NCI-H2196 (cell line): ENCODE results near the gene CXCL1.
"Not testable (repeated sequence)": the region's sequence is repeated elsewhere in the genome, so short reads cannot be mapped to it uniquely, and the experiment has no call there.

Source experiments
- DNase-seq: peaks from one replicate; lab custom pipeline; 2025; ENCODE audit not compliant: unreplicated experiment; lab: John Stamatoyannopoulos, UW

The CXCL1 gene

DNA sequence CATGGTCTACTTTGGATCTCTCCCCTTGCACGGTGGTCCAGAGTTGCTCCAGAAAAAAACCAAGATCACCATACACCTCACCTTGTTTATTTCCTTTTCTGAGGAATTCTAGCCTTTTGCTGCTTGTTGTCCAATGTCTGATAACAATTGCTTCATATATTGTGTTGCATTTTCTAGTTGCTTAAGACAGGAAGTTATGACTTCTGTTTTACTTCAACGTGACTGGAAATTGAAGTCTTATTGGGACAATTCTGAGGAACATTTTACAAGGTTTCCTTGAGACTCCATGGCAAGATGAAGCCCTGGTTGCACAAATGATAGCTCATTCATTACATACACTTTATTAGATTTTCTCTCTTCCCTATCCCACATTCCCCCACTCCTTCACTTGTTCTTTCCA lies 5.2 kb downstream of the CXCL1 start:
- no peak for DNase-seq

DNA sequence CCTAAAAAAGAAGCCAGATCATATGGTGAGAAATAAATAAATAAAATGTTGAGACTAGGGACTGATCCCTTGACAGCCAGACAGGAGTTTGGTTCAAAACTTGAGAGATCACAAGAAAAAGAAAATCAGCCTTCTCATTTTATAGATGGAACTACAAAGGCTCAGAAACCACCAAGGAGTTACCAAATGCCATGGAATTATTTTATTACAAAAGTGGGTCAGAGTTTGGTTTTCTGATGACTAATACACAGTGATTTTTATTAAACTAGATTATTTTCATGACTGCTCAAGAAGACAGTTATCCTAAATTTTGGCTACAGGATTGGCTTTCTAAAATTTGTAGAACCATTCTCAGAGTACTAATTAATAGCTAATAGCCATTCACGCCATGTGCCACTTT lies 6.2 kb downstream of the CXCL1 start:
- DNase-seq = no peak

DNA sequence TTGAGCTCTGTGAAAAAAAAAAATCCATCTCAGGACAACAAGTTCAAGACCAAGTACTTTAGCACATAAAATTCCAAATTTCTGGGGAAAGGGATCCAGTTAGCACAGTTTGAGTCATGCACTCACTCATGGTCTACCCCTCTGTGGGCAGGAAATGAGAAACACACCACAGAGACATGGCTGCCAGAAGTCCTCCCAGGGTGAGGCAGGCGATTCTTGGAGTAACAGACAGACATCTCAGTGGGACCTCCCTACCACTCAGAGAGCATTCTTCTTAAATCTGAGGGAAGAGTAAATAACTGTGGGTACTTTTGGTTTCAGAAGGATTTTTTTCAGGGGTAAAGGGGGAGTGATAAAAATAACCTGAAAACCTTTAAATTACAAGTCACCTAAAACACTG lies 14.1 kb downstream of the CXCL1 start:
- DNase-seq = no peak

DNA sequence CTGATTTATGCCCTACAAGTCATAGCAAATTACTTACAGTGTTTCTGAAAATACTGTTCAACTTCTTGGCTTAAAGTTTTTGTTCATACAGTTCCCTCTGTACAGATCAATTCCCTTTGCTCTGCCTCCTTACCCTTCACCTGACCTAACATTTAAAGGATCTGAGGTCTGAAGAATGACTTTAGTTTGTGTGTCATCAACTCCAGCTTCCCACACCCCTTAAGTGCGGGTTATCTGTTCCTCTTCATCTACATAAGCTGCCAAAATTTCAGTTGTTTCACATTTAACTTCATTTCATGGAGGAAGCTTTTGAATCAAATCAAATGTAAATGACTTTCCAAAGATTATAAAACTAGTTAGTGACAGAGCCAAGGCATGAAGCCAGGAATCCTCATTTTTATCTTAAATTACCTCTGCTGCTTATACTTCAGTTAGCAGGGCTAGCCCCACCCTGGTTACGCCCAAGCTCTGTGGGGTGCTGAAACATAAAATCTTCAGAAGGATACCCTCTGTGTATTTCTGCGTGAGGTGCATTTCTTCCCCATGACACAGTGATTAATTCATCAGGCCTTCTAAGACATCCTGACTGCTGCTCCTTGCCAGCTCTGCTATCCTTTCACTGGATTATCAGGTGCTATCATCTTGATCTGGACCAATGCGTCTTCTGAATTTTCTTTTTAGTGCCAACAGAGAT lies 16.5 kb downstream of the CXCL1 start:
- DNase-seq = no peak

DNA sequence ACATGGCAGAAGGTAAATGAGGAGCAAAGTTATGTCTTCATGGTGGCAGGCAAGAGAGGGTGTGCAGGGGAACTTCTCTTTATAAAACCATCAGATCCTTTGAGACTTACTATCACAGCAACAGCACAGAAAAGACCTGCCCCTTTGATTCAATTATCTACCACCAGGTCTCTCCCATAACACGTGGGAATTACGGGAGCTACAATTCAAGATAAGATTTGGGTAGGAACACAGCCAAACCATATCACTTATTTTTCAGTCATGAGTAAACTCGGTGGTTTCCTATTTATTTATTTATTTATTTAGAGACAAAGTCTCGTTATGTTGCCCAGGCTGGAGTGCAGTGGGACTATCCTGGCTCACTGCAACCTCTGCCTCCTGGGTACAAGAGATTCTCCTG lies 22.1 kb downstream of the CXCL1 start:
- DNase-seq = no peak

DNA sequence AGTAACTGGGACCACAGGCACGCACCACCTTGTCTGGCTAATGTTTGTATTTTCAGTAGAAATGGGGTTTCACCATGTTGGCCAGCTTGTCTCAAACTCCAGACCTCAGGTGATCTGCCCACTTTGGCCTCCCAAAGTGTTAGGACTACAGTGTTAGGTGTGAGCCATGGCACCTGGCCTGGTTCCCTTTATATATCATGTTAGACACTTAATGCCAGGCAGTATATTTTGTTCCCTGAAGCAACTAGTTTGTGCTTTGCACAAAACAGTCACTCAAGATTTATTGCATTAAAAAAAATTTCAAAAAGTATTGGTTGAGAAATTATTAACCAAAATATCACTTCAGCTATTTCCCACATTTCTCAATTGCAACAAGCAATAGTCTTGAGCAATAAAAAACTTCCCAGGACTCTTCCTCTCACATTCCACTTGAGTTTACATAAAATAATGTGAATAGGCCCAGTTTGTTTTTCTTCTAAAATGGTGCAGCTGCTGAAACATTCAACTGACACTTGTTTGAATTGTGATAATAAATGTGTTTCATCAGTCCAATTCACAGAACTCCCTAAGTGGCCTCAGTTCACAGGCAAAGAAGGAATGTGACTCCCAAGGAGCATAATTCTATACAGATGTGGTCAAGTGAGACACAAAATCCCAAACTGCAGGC lies 22.7 kb downstream of the CXCL1 start:
- DNase-seq = no peak

DNA sequence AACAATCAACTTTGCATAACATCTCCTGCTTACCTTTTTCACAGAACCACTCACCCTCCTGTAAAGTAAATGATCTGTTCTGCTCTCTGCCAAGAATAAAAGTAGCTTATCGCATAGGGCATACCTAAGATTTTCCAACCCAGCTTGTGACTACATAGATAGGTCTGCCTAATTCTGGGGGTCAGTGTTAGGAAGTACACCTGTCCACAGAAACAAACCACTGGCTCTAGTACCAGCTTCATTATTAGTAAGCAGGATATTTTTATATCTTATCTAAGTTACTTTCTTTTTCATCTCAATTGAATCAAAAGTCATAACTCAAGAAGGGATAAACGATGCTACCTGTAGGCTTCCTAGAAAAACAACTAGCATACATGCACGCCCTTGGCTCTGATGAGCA lies 23.8 kb downstream of the CXCL1 start:
- no peak for DNase-seq

DNA sequence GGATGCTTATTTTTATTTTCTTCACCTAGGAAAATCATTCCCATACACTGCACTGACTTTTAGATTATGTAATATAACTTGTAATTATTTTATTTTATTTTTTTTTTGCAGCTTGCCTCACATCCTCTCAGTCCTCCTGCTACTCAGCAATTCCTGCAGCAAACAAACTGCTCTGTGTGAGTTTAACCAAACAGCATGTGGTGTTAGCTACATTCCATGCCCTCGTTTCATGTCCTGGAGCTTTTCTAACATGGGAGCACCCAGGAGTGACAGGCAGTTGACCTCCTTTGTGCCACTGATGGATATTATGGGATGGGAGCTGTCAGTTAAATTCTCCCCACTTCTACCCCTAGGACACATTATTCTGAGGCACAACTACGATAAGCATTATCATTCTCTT lies 24.8 kb downstream of the CXCL1 start:
- DNase-seq = no peak

DNA sequence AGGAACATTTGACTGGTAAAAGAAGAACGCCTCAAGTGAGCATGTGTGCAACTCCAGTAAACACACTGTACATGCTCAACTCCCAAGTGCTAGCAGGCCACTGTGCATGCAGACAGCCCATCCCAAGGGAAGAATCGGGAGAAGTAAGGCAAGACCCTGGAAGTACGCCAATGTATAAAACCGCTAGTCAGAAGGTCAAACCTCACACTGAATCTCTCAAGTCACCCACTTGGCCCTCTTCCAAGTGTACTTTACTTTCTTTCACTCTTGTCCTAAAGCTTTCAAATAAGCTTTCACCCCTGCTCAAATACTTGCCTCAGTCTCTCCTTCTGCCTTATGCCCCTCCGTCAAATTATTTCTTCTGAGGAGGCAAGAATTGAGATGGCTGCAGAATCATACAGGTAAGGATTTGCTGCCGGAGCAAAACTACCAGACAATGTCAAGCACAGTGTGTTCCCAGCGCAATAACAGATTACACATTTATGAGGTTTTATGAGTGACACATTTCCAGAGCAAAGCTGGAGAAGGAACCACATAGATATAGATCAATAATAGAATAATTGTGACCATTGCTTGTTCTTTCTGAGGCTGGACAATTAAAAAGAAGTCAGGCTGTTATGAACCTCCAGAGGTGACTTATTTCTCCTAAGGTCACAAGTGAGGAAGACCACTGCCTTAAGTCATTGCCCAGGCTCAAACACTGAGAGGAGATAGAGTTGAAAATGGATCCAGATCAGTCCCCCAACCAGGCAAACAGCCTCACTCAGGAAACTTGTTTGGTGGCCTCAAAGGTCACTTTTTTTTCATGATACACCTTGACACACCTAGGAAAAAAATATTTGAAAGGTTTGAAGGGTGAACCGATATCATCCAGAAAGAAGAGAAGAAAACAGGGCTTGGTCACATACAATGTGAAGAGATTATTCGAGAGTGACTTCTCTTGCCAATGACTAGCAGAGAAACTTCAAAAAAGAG lies 26.3 kb downstream of the CXCL1 start:
- DNase-seq = no peak

DNA sequence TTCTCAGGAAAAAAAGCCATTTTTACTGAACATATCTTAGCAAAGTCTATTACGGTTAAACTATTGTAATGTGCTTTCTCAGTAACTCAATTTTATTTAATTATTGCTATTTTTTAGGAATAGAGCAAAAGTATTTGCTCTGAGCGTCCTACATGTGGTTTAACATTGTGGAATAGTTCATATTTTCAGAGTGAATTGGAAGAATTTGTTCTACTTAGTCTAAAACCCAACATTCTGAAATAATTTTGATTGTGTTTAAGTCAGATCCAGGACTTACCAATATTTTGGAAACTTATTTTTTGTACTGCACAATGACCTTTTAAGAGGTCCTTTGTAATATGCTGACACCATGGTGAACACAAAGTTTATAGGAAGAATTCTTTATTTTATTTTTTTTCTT lies 27.2 kb downstream of the CXCL1 start:
- DNase-seq = no peak

DNA sequence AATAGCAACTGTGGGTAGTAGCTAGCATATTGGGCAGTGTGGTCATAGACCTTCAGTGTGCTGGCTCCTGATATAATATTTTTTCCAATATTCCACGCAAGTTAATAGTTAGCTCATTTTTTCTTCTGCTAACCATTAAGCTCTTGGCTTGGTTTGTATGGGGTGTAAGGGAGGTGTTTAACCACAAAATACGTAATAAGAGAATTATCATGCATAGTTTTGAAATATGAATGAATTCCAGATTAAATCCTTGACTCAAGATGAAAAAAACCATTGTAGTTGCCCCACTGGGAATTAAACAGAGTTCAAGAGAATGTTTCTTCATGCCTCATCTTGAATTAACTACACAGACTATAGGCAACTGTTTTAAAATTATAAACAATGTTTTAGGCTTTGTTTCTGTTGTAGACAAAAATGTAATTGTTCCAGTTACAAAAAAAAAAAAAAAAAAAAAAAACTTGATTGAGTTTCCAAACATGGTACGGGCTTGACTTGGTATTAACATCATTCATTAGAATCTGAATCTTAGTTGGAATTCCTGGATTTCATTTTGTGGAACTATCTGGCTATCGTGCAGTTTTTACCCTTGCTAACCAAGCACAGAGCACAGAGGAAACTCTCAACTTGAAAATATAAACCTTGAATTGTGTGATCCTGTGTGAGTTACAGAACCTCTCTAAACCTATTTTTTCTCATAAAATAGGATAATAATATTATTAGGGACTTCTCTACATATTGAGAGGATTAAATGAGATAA lies 28.4 kb downstream of the CXCL1 start:
- no peak for DNase-seq

DNA sequence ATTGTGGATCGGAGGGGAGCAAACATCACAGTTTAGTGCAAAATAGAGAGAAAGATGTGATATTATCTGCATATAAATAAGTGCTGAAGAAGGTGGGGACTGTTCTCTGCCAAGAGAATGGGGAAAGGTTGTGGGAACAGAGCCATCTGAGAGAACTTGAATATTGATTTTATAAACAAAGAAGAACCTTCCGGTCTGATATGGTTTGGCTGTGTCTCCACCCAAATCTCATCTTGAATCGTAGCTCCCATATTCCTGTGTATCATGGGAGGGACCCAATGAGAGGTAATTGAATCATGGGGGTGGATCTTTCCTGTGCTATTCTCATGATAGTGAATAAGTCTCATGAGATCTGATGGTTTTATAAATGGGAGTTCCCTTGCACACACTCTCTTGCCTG lies 30.1 kb downstream of the CXCL1 start:
- DNase-seq = not testable (repeated sequence)

DNA sequence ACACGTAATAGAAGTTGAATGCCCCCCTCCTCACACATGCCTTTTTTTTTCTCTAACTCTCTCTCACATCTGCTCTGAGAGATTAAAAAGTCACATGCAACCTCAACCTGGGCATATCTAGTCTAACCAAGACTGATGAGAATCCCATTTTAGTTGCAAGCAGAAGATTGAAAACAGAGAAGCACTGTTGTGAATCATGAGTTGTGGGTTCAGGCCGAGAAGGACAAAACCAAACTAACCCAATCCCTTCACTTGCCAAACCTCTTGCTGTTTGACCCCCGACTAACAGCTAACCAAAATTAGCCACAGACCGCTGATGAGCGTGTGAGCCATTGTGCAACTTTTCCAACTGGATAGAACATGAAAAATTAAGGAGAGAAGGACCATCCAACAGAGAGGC lies 31.8 kb downstream of the CXCL1 start:
- DNase-seq = no peak

DNA sequence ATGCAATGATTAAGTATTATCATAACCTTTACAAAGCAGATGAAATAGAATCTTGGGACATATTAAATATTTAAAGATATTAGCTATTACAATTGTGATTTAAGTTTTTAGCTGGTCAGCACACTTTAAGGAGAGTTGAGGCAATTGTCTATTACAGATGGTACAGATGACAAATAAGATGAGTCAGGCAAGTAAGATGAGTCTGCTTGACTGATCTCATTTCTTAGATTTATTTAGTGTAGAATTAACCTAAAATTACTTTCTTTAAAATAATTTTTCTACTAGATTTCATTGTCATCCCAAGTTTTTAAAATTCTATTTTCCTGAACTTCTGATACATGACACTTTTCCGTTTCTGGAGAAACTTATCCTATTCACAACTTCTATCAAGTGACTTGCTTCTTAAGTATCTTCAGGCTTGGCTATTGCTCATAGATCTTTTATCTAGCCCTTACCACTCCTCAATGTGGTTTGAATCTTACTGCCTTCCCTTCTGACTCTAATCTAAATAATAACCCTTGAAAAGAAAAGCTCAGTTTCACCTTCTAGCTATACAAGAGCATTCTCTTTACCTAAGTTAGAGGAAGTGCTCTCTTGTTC lies 32.9 kb downstream of the CXCL1 start:
- DNase-seq = no peak

DNA sequence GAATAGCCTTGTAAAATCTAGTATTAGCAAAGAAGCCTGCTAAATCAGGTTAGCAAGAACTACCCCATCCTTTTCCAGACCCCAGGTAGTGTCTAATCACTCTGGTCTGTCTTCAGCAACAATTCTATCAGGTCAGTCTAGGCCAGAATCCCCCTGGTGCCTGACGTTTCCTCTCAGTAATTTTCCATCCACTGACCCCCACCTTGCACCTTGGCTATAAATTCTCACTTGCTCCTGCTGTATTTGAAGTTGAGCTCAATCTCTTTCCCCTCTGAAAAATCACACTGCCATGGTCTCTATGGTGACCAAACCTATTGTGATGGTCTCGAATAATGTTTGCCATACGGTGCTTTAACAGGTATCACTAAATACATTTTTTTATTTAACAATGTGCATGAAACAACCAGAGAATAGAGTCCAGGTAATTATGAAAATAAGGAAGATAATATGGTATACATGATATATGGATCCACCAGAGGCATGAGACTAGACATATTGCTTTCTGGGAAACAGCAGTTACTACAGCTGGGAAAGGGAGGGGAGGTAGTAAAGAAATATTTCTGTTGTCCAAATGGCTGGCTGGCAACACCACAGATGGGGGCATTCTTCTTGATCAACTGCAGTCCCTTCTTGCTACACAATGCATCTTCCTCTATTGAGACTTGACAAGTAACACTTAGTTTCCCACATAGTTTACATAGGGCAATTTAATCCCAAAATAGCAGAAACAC lies 33.8 kb downstream of the CXCL1 start:
- no peak for DNase-seq

DNA sequence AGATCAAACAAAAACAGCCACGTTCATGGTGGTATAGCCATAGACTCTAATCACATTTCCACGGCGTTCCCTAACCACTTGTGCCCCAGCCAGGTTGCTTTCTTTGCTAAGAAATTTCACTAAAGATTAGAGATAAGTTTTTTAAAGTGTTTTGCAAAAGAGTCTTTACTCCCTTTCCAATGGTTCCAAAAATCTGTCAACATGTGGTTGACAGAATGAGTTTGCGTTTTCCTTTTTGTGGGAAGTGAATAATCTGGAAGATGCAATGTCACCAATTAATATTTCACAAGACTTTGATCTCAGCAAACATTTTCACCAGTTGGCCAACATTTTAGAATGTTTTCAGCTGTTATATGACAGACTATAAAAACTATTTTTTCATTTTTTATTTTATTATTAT lies 35.3 kb downstream of the CXCL1 start:
- no peak for DNase-seq

DNA sequence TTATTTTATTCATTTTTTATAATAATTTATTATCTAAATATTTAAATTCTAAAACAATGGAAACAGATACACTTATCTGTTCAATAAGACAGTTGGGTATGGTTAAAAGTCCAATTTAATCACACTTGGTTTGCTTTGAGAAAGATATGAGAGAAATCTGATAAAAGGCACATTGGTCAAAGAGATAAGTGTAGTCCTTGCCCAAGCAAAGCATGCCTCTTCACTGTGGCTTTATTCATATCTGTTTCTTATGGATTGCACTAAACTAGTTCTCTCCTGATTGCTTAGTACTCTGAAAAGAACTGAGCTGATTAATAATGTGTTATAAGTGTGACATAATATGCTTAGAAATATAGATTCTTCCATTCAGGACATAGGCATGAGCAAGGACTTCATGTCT lies 39.8 kb downstream of the CXCL1 start:
- no peak for DNase-seq

DNA sequence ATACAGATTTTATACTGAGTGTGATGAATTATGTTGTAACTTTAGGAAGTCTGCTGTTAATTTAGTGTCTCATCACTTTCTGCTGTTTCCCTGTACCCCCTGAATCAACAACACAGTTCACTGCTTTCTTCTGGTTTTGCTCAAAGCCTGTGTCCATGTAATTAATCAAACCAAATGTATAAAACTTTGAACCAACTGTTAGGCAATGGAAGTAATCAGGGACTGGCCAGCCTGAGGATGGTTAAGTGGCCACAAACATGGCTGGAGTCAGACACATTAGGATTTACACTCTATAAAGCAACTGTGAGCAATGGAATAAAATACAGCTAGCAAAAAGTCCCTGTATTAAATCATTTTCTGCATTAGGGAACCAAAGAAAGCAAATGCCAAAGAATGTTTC lies 42.6 kb downstream of the CXCL1 start:
- no peak for DNase-seq

DNA sequence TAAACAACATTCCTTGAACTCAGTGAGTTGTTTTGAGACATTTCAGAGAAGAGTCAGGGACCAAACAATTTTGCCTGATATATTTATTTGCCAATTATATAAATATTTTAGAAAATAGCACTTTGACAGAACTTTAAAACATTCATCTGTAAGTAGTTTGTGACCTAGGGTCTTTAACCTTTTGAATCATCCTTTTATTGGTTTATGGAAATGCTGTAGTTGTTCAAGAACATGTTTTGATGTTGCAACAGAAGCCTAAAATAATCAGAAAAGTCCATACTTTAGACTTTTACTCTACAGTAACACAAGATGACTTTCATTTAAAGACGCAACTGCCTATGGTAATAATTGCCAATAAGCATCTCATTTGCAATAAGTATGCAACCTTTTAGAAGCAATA lies 43.0 kb downstream of the CXCL1 start:
- no peak for DNase-seq

DNA sequence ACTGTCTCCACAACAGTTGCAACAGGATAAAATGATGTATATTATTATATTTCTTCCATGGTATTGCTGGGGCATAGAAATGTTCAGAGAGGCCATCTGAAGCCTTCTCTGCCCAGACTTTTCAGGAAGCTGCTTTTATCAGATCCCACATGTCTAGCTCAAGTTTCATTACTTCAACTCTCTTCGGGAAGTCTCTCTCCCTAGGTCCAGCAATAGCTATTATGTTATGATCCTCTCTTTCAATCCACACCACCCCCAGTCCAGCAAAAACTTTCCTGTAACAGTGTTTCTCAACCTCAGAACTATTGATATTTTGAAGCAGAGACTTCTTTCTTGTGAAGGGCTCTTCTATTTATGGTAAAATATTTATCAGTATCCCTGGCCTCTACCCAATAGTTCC lies 44.9 kb downstream of the CXCL1 start:
- DNase-seq = no peak
